ENCODE measurements around the gene MXRA7.
"Not testable (repeated sequence)": the region's sequence is repeated elsewhere in the genome, so short reads cannot be mapped to it uniquely, and the experiment has no call there.

The MXRA7 gene

GRCh38 chr17:76642032-76642561, 68.7 kb downstream of the MXRA7 start:
- TF ChIP-seq CTCF (IDR thresholded peaks at IDR 0.05; ENCODE audit: extremely low read depth, insufficient read depth, missing control alignments): no peak
- in situ Hi-C loops (cut with MboI; ENCODE audit: low pct_unique_long_range_greater_than_20kb, low sequenced_read_pairs, unreplicated experiment): no loop called here
- no peak for DNase-seq (ENCODE audit: low spot score)

- DNase-seq (ENCODE audit: low spot score): no peak
- in situ Hi-C loops (cut with MboI; ENCODE audit: low pct_unique_long_range_greater_than_20kb, low sequenced_read_pairs, unreplicated experiment): no loop called here
- no peak for TF ChIP-seq CTCF (IDR thresholded peaks at IDR 0.05; ENCODE audit: extremely low read depth, insufficient read depth, missing control alignments)
Measured at GRCh38 chr17:76641501-76641900, 69.3 kb downstream of the MXRA7 start.

GRCh38 chr17:76640550-76641380, 70.0 kb downstream of the MXRA7 start:
- in situ Hi-C loops (cut with MboI; ENCODE audit: low pct_unique_long_range_greater_than_20kb, low sequenced_read_pairs, unreplicated experiment): no loop called here
- TF ChIP-seq CTCF (IDR thresholded peaks at IDR 0.05; ENCODE audit: extremely low read depth, insufficient read depth, missing control alignments): no peak

GRCh38 chr17:76638263-76638662, 72.5 kb downstream of the MXRA7 start:
- in situ Hi-C loops (cut with MboI; ENCODE audit: low pct_unique_long_range_greater_than_20kb, low sequenced_read_pairs, unreplicated experiment): no loop called here
- no peak for TF ChIP-seq CTCF (IDR thresholded peaks at IDR 0.05; ENCODE audit: extremely low read depth, insufficient read depth, missing control alignments)
- no peak for DNase-seq (ENCODE audit: low spot score)

More at GRCh38 chr17:76640550-76641380, 70.0 kb downstream of the MXRA7 start:
- no peak for DNase-seq (ENCODE audit: low spot score)

GRCh38 chr17:76636486-76637206, 74.1 kb downstream of the MXRA7 start:
- DNase-seq (ENCODE audit: low spot score); in situ Hi-C loops (cut with MboI; ENCODE audit: low pct_unique_long_range_greater_than_20kb, low sequenced_read_pairs, unreplicated experiment): not testable (repeated sequence)

- in situ Hi-C loops (cut with MboI; ENCODE audit: low pct_unique_long_range_greater_than_20kb, low sequenced_read_pairs, unreplicated experiment): no loop called here
- TF ChIP-seq CTCF (IDR thresholded peaks at IDR 0.05; ENCODE audit: extremely low read depth, insufficient read depth, missing control alignments): no peak
- no peak for DNase-seq (ENCODE audit: low spot score)
Measured at GRCh38 chr17:76635659-76636360, 75.0 kb downstream of the MXRA7 start.

Measured in GM13977 (cell line).